CD4-positive, alpha-beta T cell (primary cell): ENCODE data around the gene LNX2. TPM values are rescaled to one million over a fixed set of nuclear protein-coding genes. Genes with fewer than 3 reads are reported as not detected.
"Not testable (repeated sequence)": the region's sequence is repeated elsewhere in the genome, so short reads cannot be mapped to it uniquely, and the experiment has no call there.

ENCODE experiments used
- ATAC-seq: fragments of 200-7000 bp; cut with Tn5 transposase; one replicate; pipeline ENCODE4 v1.10.0; 2022; ENCODE audit warnings: mild to moderate bottlenecking; ENCODE audit not compliant: poor library complexity
- CTCF ChIA-PET: fragments of 350-600 bp; sonication (Branson Sonifier 250); formaldehyde crosslinking; loops from one replicate; lab custom pipeline; 2021; ENCODE audit warnings: antibody characterized with exemption, inconsistent platforms; lab: Charles Lee
- POLR2A ChIA-PET: fragments of 350-600 bp; sonication (Branson Sonifier 250); formaldehyde crosslinking; loops from one replicate; lab custom pipeline; 2021; ENCODE audit warnings: antibody characterized with exemption, inconsistent platforms; lab: Charles Lee
- DNase-seq, 14 experiments: peaks; one replicate each; pipeline ENCODE4 v3.0.0-alpha.2; 2013 to 2020; ENCODE audit warnings: mixed read lengths in 2 of 14
- H3K27ac ChIP-seq, 2 donors: one replicate each; pipeline versions ENCODE4 v1.5.1 to v1.7.0; 2013; ENCODE audit warnings: low read length in 2 of 2, low read depth in 1 of 2, mild to moderate bottlenecking in 1 of 2
- H3K27me3 ChIP-seq, 2 experiments: 1 replicate in 1 of 2; 2 replicates in 1 of 2; pipeline versions ENCODE4 v1.6.1 to v1.7.0; 2013; ENCODE audit warnings: low read length in 2 of 2, control low read depth in 1 of 2, mild to moderate bottlenecking in 1 of 2, moderate library complexity in 1 of 2; ENCODE audit not compliant: insufficient read depth in 2 of 2, control insufficient read depth in 1 of 2
- H3K36me3 ChIP-seq: one replicate; pipeline ENCODE4 v1.6.1; 2013; ENCODE audit warnings: low read length, control low read depth; ENCODE audit not compliant: insufficient read depth
- H3K4me1 ChIP-seq: one replicate; pipeline ENCODE4 v1.6.1; 2013; ENCODE audit warnings: low read length, control low read depth; ENCODE audit not compliant: insufficient read depth
- H3K4me3 ChIP-seq: one replicate; pipeline ENCODE4 v1.5.1; 2013; ENCODE audit warnings: mild to moderate bottlenecking, low read length, moderate library complexity
- H3K9me3 ChIP-seq, 2 experiments: 1 replicate in 1 of 2; 2 replicates in 1 of 2; pipeline versions ENCODE4 v1.6.1 to v1.7.0; 2013; ENCODE audit warnings: low read length in 2 of 2, mild to moderate bottlenecking in 2 of 2, control low read depth in 1 of 2, moderate library complexity in 1 of 2; ENCODE audit not compliant: control insufficient read depth in 1 of 2, insufficient read depth in 1 of 2
- H3K27ac Mint-ChIP-seq: one replicate; pipeline ENCODE4 v1.8.0; 2020; ENCODE audit warnings: mixed read lengths
- H3K27me3 Mint-ChIP-seq: one replicate; pipeline ENCODE4 v1.8.0; 2021; ENCODE audit warnings: mixed read lengths
- H3K36me3 Mint-ChIP-seq: one replicate; pipeline ENCODE4 v1.8.0; 2021; ENCODE audit warnings: low read depth, mixed read lengths
- H3K4me1 Mint-ChIP-seq: one replicate; pipeline ENCODE4 v1.8.0; 2021; ENCODE audit warnings: low read depth, mixed read lengths
- H3K4me3 Mint-ChIP-seq: one replicate; pipeline ENCODE4 v1.8.0; 2020; ENCODE audit warnings: mild to moderate bottlenecking, mixed read lengths
- H3K9me3 Mint-ChIP-seq: one replicate; pipeline ENCODE4 v1.8.0; 2020; ENCODE audit warnings: mixed read lengths
- CTCF ChIP-seq: fragments of 200-600 bp; IDR thresholded peaks from one replicate; pipeline ENCODE4 v1.8.0; 2022; ENCODE audit warnings: antibody characterized with exemption, mild to moderate bottlenecking
- intact Hi-C, 2 experiments: fragments of 100-400 bp; cut with DNase I in 1 of 2; cut with micrococcal nuclease in 1 of 2; formaldehyde crosslinking; loops; one replicate each; pipeline versions ENCODE4 v1.15.1 to v1.9.0; 2023 to 2025; cut with DNase I, micrococcal nuclease
- total RNA-seq, 174 experiments: library from RNA in 2 of 174; stranded (reverse) in 2 of 174; gene quantifications; one replicate each; pipeline ENCODE4 v1.2.3 and lab custom pipeline; 2021 to 2026

The LNX2 gene
- total RNA-seq, 2 experiments from 2014 or later: 3.5 to 3.9 TPM

GRCh38 chr13:27632214-27632613 lies 11.9 kb upstream of the LNX2 start:
- H3K9me3 Mint-ChIP-seq: no peaks in the 10 kb centered on the region
- DNase-seq: no peak
- H3K9me3 ChIP-seq: no peaks in the 10 kb centered on the region
- H3K4me1 ChIP-seq: peaks cover 4% of the 10 kb centered on the region
- intact Hi-C loops: no loop called here
- no peak overlapping the region for H3K27ac Mint-ChIP-seq
- POLR2A ChIA-PET: interaction anchor here (1.8 kb wide), 1 partner anchor 12 kb away, joined by 7 read pairs; the partner anchor contains the start of gene LNX2
- H3K36me3 Mint-ChIP-seq: peaks cover 64% of the 10 kb centered on the region
- H3K36me3 ChIP-seq: peaks cover 18% of the 10 kb centered on the region
- TF ChIP-seq CTCF: no peak
- no peak overlapping the region for H3K27ac ChIP-seq
- peaks cover 88% of the 10 kb centered on the region for H3K4me1 Mint-ChIP-seq
- H3K4me3 ChIP-seq: no peak overlapping the region
- no peaks in the 10 kb centered on the region for H3K27me3 Mint-ChIP-seq
- ATAC-seq: no peak
- CTCF ChIA-PET: no interaction called here
- H3K27me3 ChIP-seq: no peaks in the 10 kb centered on the region
- no peak overlapping the region for H3K4me3 Mint-ChIP-seq

DNA sequence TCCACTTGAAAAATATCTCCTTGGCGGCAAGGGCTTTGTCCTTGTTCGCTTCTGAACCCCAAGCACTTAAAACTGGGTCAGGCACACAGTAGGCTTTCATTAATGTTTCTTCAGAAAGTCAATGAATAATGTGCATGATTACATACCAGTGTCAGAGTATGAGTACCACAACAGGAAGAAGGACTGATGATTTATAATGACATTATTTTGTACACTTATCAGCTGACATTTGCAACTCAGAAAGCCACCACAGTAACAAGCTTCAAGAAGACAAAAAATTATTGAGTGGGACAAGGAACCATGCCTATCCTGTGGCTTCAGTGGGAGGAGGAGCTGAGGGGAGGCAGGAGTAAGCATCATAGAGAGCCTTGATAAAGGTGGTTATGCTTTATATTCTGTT lies 11.3 kb upstream of the LNX2 start:
- no peak for ATAC-seq

DNA sequence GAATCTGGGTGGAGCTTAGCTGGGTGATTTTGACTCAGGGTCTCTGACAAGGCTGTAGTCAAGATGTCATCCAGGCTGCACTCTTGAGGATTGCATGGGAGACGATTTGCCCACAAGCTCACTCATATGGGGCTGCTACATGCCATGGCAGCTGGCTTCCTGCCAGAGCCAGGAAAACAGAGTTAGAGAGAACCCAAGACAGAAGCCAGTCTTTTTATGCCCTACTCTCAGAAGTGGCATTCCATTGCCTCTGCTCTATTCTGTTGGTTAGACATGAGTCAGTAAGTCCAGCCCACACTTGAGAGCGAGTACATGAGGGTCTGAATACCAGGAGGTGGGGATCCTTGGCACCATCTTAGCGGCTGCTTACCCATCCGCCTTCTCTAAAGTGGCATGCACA lies 10.8 kb upstream of the LNX2 start:
- ATAC-seq (no peak), DNase-seq (no peak)
- Mint-ChIP-seq H3K4me1 (peaks cover 88% of the 10 kb centered on the region), H3K27me3 (no peaks in the 10 kb centered on the region), H3K4me3 (no peak overlapping the region), H3K27ac (no peak overlapping the region), H3K9me3 (no peaks in the 10 kb centered on the region), H3K36me3 (peaks cover 74% of the 10 kb centered on the region)
- H3K9me3 ChIP-seq: no peaks in the 10 kb centered on the region
- TF ChIP-seq CTCF: no peak
- ChIA-PET POLR2A (interaction anchor here (0.8 kb wide), 1 partner anchor 11 kb away, joined by 4 read pairs; no protein-coding TSS in a partner anchor), CTCF (no interaction called here)
- no peaks in the 10 kb centered on the region for H3K27me3 ChIP-seq
- H3K27ac ChIP-seq: no peak overlapping the region
- intact Hi-C loops: no loop called here
- H3K4me3 ChIP-seq: no peak overlapping the region
- H3K36me3 ChIP-seq: peaks cover 18% of the 10 kb centered on the region
- H3K4me1 ChIP-seq: peaks cover 4% of the 10 kb centered on the region

More for the DNA sequence above, 11.3 kb upstream of the LNX2 start:
- H3K27ac ChIP-seq: no peak overlapping the region
- intact Hi-C loops: no loop called here
- no peaks in the 10 kb centered on the region for H3K9me3 Mint-ChIP-seq
- no peak for TF ChIP-seq CTCF
- peaks cover 70% of the 10 kb centered on the region for H3K36me3 Mint-ChIP-seq
- no peak for DNase-seq
- H3K4me1 ChIP-seq: peaks cover 4% of the 10 kb centered on the region
- H3K4me1 Mint-ChIP-seq: peaks cover 88% of the 10 kb centered on the region
- no peaks in the 10 kb centered on the region for H3K27me3 Mint-ChIP-seq
- no peaks in the 10 kb centered on the region for H3K9me3 ChIP-seq
- H3K27me3 ChIP-seq: no peaks in the 10 kb centered on the region
- peaks cover 18% of the 10 kb centered on the region for H3K36me3 ChIP-seq
- no peak overlapping the region for H3K27ac Mint-ChIP-seq
- H3K4me3 ChIP-seq: no peak overlapping the region
- ChIA-PET POLR2A (interaction anchor here (1.8 kb wide), 1 partner anchor 12 kb away, joined by 7 read pairs; the partner anchor contains the start of gene LNX2), CTCF (no interaction called here)
- no peak overlapping the region for H3K4me3 Mint-ChIP-seq

GRCh38 chr13:27628766-27629165 lies 8.4 kb upstream of the LNX2 start:
- peaks cover 28% of the 10 kb centered on the region for H3K36me3 ChIP-seq
- intact Hi-C loops: loop anchor here in 1 of 2 experiments (10.0 kb wide), 1 partner anchor 1374 kb away; the partner anchor contains the start of gene CDK8
- ATAC-seq, H3K4me3 Mint-ChIP-seq, H3K4me3 ChIP-seq, H3K27me3 Mint-ChIP-seq, H3K9me3 ChIP-seq, H3K27ac Mint-ChIP-seq, POLR2A ChIA-PET, H3K27ac ChIP-seq, DNase-seq, H3K9me3 Mint-ChIP-seq, H3K4me1 ChIP-seq, H3K27me3 ChIP-seq, CTCF ChIA-PET: not testable (repeated sequence)
- Mint-ChIP-seq H3K36me3 (peaks cover 79% of the 10 kb centered on the region), H3K4me1 (peaks cover 88% of the 10 kb centered on the region)
